ENCODE measurements around the gene PTPRR.

PTPRR gene

GRCh38 chr12:70747445-70748260 is 172.9 kb downstream of the PTPRR start:
- TF ChIP-seq FOXP2 (optimal IDR thresholded peaks at IDR 0.05; ENCODE audit: borderline replicate concordance, extremely low read depth, extremely low read length, insufficient read depth) (no peak), SIN3A (IDR thresholded peaks at IDR 0.05; ENCODE audit: borderline replicate concordance, insufficient read depth, low read length) (no peak), REST (IDR thresholded peaks at IDR 0.05; ENCODE audit: insufficient read depth in 1 of 2, low read depth in 2 of 2, low read length in 2 of 2) (no peak), TAF1 (IDR thresholded peaks at IDR 0.05; ENCODE audit: borderline replicate concordance, insufficient read depth, low read length) (no peak), POLR2AphosphoS5 (IDR thresholded peaks at IDR 0.05; ENCODE audit: low read depth, low read length) (no peak)

GRCh38 chr12:70745048-70745447 is 175.5 kb downstream of the PTPRR start:
- TF ChIP-seq TAF1 (IDR thresholded peaks at IDR 0.05; ENCODE audit: borderline replicate concordance, insufficient read depth, low read length) (no peak), SIN3A (IDR thresholded peaks at IDR 0.05; ENCODE audit: borderline replicate concordance, insufficient read depth, low read length) (no peak), FOXP2 (optimal IDR thresholded peaks at IDR 0.05; ENCODE audit: borderline replicate concordance, extremely low read depth, extremely low read length, insufficient read depth) (no peak), POLR2AphosphoS5 (IDR thresholded peaks at IDR 0.05; ENCODE audit: low read depth, low read length) (no peak), REST (IDR thresholded peaks at IDR 0.05; ENCODE audit: insufficient read depth in 1 of 2, low read depth in 2 of 2, low read length in 2 of 2) (no peak)

- TF ChIP-seq POLR2AphosphoS5 (IDR thresholded peaks at IDR 0.05; ENCODE audit: low read depth, low read length) (no peak), SIN3A (IDR thresholded peaks at IDR 0.05; ENCODE audit: borderline replicate concordance, insufficient read depth, low read length) (no peak), REST (IDR thresholded peaks at IDR 0.05; ENCODE audit: insufficient read depth in 1 of 2, low read depth in 2 of 2, low read length in 2 of 2) (no peak), TAF1 (IDR thresholded peaks at IDR 0.05; ENCODE audit: borderline replicate concordance, insufficient read depth, low read length) (no peak), FOXP2 (optimal IDR thresholded peaks at IDR 0.05; ENCODE audit: borderline replicate concordance, extremely low read depth, extremely low read length, insufficient read depth) (no peak)
Observed at GRCh38 chr12:70744178-70744577, 176.4 kb downstream of the PTPRR start.

- no peak for TF ChIP-seq POLR2AphosphoS5 (IDR thresholded peaks at IDR 0.05; ENCODE audit: low read depth, low read length)
Observed at GRCh38 chr12:70741256-70741655, 179.3 kb downstream of the PTPRR start.

- TF ChIP-seq FOXP2 (optimal IDR thresholded peaks at IDR 0.05; ENCODE audit: borderline replicate concordance, extremely low read depth, extremely low read length, insufficient read depth) (no peak), TAF1 (IDR thresholded peaks at IDR 0.05; ENCODE audit: borderline replicate concordance, insufficient read depth, low read length) (no peak), SIN3A (IDR thresholded peaks at IDR 0.05; ENCODE audit: borderline replicate concordance, insufficient read depth, low read length) (no peak), POLR2AphosphoS5 (IDR thresholded peaks at IDR 0.05; ENCODE audit: low read depth, low read length) (no peak), REST (IDR thresholded peaks at IDR 0.05; ENCODE audit: insufficient read depth in 1 of 2, low read depth in 2 of 2, low read length in 2 of 2) (no peak)
Observed at GRCh38 chr12:70739756-70740155, 180.8 kb downstream of the PTPRR start.
